ENCODE results near the gene PMFBP1.

The PMFBP1 gene

DNA sequence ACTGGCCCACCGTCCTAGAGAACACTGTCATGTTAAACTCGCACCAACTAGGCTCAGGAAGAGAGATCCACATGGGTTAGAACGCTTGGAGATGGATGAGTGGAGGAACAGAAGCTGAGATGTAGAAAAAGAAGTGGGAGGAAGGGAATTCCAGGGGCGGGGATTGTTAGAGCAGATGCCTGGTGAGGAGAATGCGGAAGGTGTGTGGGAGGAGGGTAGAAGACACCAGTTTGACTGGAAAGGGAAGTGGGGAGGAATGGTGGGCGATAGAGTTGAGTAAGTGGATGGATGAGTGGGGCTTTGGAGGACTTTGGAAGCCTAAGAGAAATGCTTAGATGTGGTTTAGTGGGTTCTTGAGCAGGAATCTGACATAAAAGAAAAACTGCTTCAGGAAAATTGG, 40.9 kb downstream of the PMFBP1 start:
- DNase-seq (ENCODE audit: low read depth in 3 of 3): no peak

DNA sequence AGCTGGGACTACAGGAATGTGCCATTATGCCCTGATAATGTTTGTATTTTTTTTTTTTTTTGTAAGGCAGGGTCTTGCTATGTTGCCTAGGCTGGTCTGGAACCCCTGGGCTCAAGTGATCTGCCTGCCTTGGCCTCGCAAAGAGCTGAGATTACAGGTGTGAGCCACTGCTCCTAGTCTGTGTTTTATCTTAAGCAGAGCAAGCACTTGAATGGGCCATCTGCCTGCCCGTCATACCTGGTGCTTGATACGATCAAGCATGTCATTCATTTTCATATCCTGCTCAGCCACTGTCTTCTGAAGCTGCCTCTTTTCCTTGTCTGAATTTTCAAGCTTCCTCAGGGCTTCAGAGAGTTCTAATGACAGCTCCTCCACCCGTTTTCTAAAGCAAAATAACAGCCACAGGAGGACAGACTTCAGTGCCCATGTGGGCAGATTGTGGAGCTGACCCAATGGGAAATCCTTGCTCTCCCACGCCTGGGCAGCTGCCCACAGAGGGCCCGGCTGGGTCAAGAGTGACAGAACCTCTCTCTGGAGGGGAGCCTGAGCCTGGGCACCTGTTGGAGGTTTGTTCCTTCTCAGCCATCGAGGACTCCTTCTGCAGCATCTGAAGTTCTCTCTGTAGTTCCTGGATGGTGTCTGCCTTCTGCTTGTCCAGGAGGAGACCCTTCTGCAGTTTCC, 41.8 kb downstream of the PMFBP1 start:
- no peak for DNase-seq (ENCODE audit: low read depth in 3 of 3)

DNA sequence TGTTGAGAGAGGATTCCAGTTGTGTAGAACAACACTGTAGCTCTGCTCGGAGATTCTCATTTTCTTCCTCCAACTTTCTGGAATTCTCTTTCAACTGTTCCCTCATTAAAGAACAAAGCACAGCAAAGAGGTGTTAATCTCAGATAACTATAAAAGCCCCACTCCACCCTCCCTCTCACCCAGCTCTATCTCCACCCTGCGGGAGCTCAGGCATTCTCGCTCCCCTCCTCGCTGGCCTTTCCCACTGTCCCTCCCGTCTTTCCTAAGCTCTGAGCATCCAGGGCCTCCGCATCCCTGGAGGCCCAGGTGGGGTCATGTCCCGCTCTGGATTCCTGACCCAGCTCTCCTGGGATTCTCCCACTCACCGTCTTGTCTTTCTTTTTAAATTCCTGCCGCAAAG, 43.3 kb downstream of the PMFBP1 start:
- DNase-seq (ENCODE audit: low read depth in 3 of 3): no peak

DNA sequence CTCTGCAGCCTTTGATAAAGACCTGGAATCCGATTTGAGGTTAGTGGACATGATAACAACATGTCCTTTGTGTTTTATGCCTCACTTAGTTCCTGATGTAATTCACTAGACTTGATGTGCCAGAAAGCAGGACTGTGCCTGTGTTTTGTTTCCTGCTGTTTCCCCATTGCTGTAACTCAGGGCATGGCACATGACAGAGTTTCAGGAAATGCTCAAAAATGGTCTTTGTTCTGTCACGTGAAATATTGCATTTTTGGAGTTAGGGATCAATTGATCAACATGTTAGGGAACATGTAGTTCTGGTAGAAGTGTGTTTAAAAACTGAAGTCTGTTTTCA, 45.6 kb downstream of the PMFBP1 start:
- no peak for DNase-seq (ENCODE audit: low read depth in 3 of 3)

DNA sequence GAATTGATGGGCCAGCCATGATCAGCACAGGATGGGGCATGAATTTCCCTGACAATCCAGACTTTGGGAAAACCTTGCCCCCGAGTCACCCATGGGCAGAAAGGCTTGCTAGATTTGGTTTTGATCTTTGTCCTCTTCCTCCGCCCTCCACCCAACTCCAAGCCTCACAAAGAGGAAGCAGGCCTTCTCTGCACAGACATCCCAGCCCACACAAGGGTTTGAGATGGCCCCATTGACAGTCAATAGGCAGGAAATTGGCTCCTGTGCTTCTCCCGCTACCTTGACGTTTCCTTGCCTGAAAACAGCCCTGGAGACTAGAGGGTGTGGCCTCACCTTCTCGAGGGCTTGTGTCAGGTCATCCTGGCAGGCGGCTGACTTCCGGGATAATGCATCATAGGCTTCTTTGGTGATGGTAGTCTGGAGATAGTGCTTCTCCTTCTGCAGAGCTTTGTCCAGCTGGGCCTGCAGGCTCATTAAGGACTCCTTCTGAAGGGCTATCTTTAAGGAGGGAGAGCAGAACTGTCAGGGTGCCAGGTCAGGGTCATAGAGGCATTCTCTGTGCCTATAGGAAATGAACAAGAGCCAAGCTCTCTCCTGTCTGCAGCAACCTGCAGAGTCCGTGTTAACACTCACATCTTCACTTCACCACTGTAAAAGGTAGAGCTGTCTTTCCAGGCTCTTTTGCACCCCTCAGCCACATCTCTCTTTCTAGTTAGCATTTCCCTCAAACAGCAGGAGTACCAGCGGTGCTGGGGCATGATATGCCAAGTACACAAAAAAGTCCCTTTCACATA, 46.1 kb downstream of the PMFBP1 start:
- no peak for DNase-seq (ENCODE audit: low read depth in 3 of 3)

- DNase-seq (ENCODE audit: low read depth in 3 of 3): peak; percentile 37 to 51 (median 42)
Measured at GRCh38 chr16:72124761-72125634, 47.0 kb downstream of the PMFBP1 start.

GRCh38 chr16:72124148-72124547, 47.8 kb downstream of the PMFBP1 start:
- DNase-seq (ENCODE audit: low read depth in 3 of 3): no peak

DNA sequence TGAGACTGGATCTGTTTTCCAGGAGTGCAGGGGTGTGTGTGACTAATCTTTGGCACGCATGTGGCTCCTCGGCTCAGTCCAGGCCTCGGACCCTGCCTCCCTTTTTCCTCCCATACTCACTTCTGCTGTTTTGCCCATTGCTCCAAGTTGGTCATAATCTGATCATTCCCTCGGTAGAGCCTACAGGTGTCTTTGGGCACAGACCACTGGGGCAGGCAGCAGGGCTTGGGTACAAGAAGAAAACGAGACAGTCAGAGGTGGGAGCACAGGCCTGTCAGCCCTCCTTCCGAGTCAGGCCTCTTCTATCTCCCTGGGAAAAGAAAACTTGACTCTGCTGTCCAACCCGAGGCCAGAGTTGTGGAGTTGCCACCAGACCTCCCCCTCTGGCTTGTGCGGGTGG, 48.5 kb downstream of the PMFBP1 start:
- no peak for DNase-seq (ENCODE audit: low read depth in 3 of 3)

DNA sequence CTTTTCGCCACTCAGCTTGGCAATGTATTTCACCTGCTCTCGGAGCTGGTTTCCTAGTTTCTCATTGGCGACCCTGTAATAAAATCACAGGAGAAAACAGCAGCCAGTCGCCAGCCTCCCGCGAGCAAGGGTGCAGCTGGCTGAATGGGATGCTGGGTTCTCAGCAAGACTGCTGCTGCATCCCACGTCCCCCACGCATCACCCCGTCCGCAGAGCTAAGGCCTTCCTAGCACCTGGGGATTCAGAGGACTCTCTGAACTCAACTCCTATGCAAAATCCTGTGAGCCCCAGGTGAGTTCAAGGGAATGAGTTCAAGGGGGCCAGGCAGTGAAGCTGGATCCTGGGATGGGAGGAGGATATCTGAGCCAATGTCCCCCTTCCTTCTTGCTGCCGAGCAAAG, 49.0 kb downstream of the PMFBP1 start:
- no peak for DNase-seq (ENCODE audit: low read depth in 3 of 3)

- DNase-seq (ENCODE audit: low read depth in 3 of 3): no peak
Measured at GRCh38 chr16:72122308-72122707, 49.6 kb downstream of the PMFBP1 start.

DNA sequence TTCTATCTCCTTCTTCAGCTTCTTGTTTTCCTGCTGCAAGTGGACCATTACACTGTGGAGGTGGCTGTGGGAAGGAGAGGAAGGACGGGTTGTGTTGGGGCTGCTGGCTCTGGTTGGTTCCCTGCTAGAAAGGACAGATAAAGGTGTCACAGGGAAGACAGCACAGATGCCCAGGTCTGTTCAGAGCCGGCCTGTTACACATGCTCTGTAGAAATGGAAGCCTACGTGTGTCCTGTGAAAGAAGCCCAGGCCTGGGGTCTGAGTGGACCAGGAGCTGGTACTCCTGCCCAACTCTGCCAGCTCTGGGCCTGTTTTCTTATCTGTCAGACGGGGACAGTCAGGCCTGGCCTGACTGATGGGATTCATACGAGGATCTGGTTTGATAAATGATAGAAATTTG, 51.9 kb downstream of the PMFBP1 start:
- DNase-seq (ENCODE audit: low read depth in 3 of 3): no peak

GRCh38 chr16:72113616-72113945, 58.4 kb downstream of the PMFBP1 start:
- DNase-seq (ENCODE audit: low read depth in 3 of 3): no peak

DNA sequence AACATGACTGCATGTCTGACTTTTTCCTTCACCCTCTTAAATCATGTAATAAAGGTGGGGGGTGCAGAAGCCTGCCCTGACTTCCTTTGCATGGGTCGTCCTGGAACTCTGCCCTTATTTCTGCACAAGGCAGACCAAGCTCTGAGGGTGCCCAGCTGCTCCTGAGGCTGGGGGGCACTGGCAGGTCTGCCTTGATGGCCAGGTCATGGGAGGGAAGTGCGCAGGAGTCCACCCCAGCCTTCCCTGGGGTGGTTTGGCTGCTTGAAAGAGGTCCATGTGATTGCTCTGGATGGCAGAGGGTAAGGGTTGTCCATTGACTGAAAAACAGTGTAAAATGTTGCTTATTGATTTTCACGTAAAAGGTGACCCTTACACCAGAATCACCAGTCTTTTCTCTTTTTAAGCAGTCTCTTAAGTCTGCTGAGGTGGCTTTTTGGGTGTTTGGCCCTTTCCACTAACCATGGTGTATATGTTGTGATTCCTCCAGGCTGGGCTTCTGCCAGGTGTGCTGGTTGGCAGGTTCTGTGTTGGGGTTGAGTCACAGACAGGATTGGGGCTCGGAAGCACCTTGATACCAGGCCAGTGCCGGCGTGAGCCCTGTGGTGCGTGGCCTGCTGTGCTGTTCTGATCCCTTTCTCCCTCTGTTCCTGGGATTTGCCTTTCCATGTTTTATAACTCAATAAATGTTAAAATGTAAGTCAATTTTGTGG, 58.9 kb downstream of the PMFBP1 start:
- no peak for DNase-seq (ENCODE audit: low read depth in 3 of 3)

DNA sequence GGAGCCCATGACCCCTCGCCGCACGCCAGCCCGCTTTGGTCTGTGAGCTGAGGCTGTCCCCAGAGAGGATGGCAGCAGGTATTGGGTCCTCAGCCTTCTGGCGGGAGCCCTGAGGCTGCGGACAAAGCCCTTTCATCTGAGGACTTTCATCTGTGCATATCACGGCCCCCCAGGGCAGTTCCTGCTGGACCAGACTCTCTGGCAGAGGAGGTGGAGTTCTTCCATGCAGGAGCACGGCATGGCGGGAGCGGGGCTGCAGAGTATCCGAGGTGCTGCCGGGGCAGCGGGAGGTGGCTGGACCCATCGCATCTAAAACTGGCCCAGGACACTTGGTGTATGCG, 59.5 kb downstream of the PMFBP1 start:
- no peak for DNase-seq (ENCODE audit: low read depth in 3 of 3)

DNA sequence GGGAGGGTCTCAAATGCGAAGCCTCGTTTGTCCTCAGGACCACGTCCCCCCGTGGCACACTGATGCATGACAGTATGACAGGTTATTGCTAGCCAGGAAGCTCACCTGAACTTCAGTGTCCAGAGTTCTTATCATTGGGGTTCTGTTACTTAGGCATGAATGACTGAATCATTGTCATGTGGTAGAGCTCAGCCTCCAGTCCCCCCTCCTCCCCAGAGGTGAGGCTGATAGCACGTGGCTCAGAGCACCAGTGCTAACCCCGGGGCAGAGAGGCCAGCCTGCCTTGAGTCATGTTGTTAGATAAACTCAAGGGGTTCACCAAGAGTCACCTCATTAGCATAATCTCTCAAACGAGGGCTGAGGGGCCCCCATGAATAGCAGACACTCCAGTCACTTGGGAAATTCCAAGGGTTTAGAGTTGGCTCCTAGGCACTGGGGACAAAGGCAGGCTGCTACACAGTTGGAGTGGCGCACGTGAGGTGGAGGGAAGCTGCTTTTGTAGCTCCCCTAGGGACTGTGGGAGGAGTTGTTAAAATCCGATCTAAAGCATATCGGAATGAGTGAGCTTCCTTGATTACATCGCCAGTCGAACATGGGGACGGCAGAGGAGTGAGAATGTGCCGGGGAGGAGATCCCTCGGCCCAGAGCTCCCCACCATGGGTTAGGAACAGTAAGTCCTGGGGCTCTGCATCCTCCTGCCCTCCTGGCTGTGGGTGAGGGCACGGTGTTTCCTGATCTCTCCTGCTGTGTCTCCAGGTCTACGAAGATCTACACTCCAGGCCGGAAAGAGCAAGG, 60.1 kb downstream of the PMFBP1 start:
- DNase-seq (ENCODE audit: low read depth in 3 of 3): no peak

GRCh38 chr16:72110662-72111615, 61.0 kb downstream of the PMFBP1 start:
- no peak for DNase-seq (ENCODE audit: low read depth in 3 of 3)

GRCh38 chr16:72109966-72110530, 61.9 kb downstream of the PMFBP1 start:
- DNase-seq (ENCODE audit: low read depth in 3 of 3): no peak

- DNase-seq (ENCODE audit: low read depth in 3 of 3): no peak
Measured at GRCh38 chr16:72109300-72109699, 62.7 kb downstream of the PMFBP1 start.

- DNase-seq (ENCODE audit: low read depth in 3 of 3): no peak
Measured at GRCh38 chr16:72108353-72109102, 63.4 kb downstream of the PMFBP1 start.
